Ishikawa (cell line): ENCODE data around the gene AOC1.

ENCODE experiments used
- CEBPB ChIP-seq: IDR thresholded peaks from 2 replicates; pipeline ENCODE4 v1.6.1; 2012
- CREB1 ChIP-seq: IDR thresholded peaks from 2 replicates; pipeline ENCODE4 v1.6.1; 2012; ENCODE audit warnings: low read depth
- EGR1 ChIP-seq: IDR thresholded peaks from 2 replicates; pipeline ENCODE4 v1.6.1; 2012
- EP300 ChIP-seq: IDR thresholded peaks from 2 replicates; pipeline ENCODE4 v1.6.1; 2012; ENCODE audit warnings: borderline replicate concordance
- FOXM1 ChIP-seq: IDR thresholded peaks from 2 replicates; pipeline ENCODE4 v1.6.1; 2012; ENCODE audit warnings: low read depth, borderline replicate concordance
- MAX ChIP-seq: IDR thresholded peaks from 2 replicates; pipeline ENCODE4 v1.6.1; 2012
- NFIC ChIP-seq: IDR thresholded peaks from 2 replicates; pipeline ENCODE4 v1.6.1; 2012
- RAD21 ChIP-seq: IDR thresholded peaks from 2 replicates; pipeline ENCODE4 v1.6.1; 2012; ENCODE audit warnings: low read depth
- TAF1 ChIP-seq: IDR thresholded peaks from 2 replicates; pipeline ENCODE4 v1.6.1; 2012; ENCODE audit warnings: low read depth, mild to moderate bottlenecking
- TCF12 ChIP-seq: IDR thresholded peaks from 2 replicates; pipeline ENCODE4 v1.6.1; 2012; ENCODE audit warnings: low read depth
- TEAD4 ChIP-seq: IDR thresholded peaks from 2 replicates; pipeline ENCODE4 v1.6.1; 2012
- YY1 ChIP-seq: IDR thresholded peaks from 2 replicates; pipeline ENCODE4 v1.6.1; 2012; ENCODE audit warnings: low read depth
- ZBTB7A ChIP-seq: IDR thresholded peaks from 2 replicates; pipeline ENCODE4 v1.6.1; 2012; ENCODE audit warnings: low read depth
- TF ChIP-seq, protein P1 (sequence below): IDR thresholded peaks from 2 replicates; pipeline ENCODE4 v1.6.1; 2012; ENCODE audit warnings: low read depth, mild to moderate bottlenecking
- TF ChIP-seq, protein P2 (sequence below): IDR thresholded peaks from 2 replicates; pipeline ENCODE4 v1.6.1; 2012

AOC1 gene

GRCh38 chr7:150855046-150855445 is 2.7 kb downstream of the AOC1 start:
- TF ChIP-seq MAX: no peak
- no peak for TF ChIP-seq CEBPB
- no peak for TF ChIP-seq TCF12
- TF ChIP-seq YY1: no peak
- no peak for TF ChIP-seq RAD21
- TF ChIP-seq NFIC: no peak
- TF ChIP-seq, protein P1, sequence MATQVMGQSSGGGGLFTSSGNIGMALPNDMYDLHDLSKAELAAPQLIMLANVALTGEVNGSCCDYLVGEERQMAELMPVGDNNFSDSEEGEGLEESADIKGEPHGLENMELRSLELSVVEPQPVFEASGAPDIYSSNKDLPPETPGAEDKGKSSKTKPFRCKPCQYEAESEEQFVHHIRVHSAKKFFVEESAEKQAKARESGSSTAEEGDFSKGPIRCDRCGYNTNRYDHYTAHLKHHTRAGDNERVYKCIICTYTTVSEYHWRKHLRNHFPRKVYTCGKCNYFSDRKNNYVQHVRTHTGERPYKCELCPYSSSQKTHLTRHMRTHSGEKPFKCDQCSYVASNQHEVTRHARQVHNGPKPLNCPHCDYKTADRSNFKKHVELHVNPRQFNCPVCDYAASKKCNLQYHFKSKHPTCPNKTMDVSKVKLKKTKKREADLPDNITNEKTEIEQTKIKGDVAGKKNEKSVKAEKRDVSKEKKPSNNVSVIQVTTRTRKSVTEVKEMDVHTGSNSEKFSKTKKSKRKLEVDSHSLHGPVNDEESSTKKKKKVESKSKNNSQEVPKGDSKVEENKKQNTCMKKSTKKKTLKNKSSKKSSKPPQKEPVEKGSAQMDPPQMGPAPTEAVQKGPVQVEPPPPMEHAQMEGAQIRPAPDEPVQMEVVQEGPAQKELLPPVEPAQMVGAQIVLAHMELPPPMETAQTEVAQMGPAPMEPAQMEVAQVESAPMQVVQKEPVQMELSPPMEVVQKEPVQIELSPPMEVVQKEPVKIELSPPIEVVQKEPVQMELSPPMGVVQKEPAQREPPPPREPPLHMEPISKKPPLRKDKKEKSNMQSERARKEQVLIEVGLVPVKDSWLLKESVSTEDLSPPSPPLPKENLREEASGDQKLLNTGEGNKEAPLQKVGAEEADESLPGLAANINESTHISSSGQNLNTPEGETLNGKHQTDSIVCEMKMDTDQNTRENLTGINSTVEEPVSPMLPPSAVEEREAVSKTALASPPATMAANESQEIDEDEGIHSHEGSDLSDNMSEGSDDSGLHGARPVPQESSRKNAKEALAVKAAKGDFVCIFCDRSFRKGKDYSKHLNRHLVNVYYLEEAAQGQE: no peak
- TF ChIP-seq EP300: no peak
- no peak for TF ChIP-seq ZBTB7A
- TF ChIP-seq, protein P2, sequence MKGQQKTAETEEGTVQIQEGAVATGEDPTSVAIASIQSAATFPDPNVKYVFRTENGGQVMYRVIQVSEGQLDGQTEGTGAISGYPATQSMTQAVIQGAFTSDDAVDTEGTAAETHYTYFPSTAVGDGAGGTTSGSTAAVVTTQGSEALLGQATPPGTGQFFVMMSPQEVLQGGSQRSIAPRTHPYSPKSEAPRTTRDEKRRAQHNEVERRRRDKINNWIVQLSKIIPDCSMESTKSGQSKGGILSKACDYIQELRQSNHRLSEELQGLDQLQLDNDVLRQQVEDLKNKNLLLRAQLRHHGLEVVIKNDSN: no peak
- no peak for TF ChIP-seq EGR1
- no peak for TF ChIP-seq TEAD4
- no peak for TF ChIP-seq CREB1
- TF ChIP-seq FOXM1: no peak
- TF ChIP-seq TAF1: no peak

- TF ChIP-seq, protein P1: no peak
- TF ChIP-seq EP300: no peak
- no peak for TF ChIP-seq RAD21
- no peak for TF ChIP-seq TAF1
- TF ChIP-seq CEBPB: no peak
- no peak for TF ChIP-seq ZBTB7A
- TF ChIP-seq TEAD4: no peak
- no peak for TF ChIP-seq CREB1
- TF ChIP-seq NFIC: no peak
- no peak for TF ChIP-seq TCF12
- TF ChIP-seq YY1: no peak
- TF ChIP-seq, protein P2: no peak
- TF ChIP-seq FOXM1: no peak
- no peak for TF ChIP-seq EGR1
- TF ChIP-seq MAX: no peak
Observed at GRCh38 chr7:150855476-150856302, 3.4 kb downstream of the AOC1 start.

- no peak for TF ChIP-seq MAX
Observed at GRCh38 chr7:150856303-150857275, 4.3 kb downstream of the AOC1 start.

DNA sequence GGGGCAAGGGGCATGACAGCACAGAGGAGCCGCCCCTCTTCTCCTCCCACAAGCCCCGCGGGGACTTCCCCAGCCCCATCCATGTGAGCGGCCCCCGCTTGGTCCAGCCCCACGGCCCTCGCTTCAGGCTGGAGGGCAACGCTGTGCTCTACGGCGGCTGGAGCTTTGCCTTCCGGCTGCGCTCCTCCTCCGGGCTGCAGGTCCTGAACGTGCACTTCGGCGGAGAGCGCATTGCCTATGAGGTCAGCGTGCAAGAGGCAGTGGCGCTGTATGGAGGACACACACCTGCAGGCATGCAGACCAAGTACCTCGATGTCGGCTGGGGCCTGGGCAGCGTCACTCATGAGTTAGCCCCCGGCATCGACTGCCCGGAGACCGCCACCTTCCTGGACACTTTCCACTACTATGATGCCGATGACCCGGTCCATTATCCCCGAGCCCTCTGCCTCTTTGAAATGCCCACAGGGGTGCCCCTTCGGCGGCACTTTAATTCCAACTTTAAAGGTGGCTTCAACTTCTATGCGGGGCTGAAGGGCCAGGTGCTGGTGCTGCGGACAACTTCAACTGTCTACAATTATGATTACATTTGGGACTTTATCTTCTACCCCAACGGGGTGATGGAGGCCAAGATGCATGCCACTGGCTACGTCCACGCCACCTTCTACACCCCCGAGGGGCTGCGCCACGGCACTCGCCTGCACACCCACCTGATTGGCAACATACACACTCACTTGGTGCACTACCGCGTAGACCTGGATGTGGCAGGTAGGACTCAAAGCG is 5.1 kb downstream of the AOC1 start:
- TF ChIP-seq RAD21 (no peak), EP300 (no peak), TCF12 (no peak), CEBPB (no peak), MAX (no peak)
- TF ChIP-seq, protein P1: no peak
